ENCODE data around the gene MT1M.
A peak's percentile ranks its signal among the peaks of the same experiment; 100 is the strongest.

The MT1M gene

DNA sequence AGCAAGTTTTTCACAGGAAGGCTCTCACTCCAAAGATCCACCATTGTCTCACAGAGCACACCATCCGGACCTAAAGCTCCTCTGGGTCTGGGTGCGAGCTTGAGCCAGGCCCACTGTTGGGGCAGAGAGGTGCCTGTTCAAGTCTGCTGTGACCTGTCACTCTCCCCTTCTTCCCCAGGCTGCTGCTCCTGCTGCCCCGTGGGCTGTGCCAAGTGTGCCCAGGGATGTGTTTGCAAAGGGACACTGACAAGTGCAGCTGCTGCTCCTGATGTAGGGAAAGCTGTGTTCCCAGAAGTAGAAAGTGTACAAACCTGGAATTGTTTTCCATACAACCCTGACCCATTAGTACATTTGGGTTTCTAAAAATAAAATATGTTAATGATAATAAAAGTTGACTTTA, 45.0 kb downstream of the MT1M start:
- DNase-seq, result no peak

GRCh38 chr16:56679078-56679730, 46.7 kb downstream of the MT1M start:
- no peak for DNase-seq

- DNase-seq, result no peak
Measured at GRCh38 chr16:56679818-56680217, 47.4 kb downstream of the MT1M start.

GRCh38 chr16:56681939-56682702, 49.7 kb downstream of the MT1M start, which contains the start of gene MT1X:
TSS of gene MT1X (plus strand) at chr16:56682470. CDS start at chr16:56682541, 71 bp downstream.
- peak; percentile 60 to 97 (median 82) for DNase-seq

DNA sequence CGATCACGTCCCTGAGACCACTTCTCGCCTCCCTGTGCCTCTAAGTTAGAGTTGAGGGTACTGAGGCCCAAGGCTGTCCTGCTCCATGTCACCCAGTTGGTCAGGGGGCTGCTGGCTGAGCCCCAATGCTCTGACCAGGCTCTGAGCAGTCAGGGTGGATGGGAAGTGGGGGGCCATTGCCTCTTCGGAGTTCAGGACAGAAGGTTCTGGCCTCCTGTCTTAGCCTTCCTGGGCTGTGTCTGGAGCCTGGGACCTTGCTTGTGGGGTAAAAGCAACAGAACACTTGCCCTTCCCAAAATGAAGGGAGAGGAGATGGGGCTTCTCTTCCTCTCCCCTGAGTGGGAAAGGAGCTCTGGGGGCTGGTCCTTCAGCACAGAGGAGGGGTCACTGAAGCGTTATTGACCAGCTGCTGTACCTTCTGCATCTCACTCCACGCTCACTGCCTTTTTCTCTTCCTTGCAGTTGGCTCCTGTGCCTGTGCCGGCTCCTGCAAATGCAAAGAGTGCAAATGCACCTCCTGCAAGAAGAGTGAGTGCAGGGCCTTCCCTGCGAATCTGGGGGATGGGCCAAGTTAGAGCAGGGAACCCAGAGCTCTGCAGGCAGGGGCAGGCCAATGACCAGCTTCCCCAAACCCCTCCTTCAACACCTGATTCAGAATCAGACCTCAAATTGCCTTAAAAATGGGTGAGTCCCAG, 50.4 kb downstream of the MT1M start:
- DNase-seq, result peak in 1 of 5 experiments; percentile 25
